Kidney epithelial cell (primary cell): Measurements from ENCODE around the gene FHOD3. TPM values are rescaled to one million over a fixed set of nuclear protein-coding genes. Genes with fewer than 3 reads are reported as not detected.
"Not testable (repeated sequence)": the region's sequence is repeated elsewhere in the genome, so short reads cannot be mapped to it uniquely, and the experiment has no call there.

ENCODE experiments used
- DNase-seq: peaks from one replicate; pipeline ENCODE4 v3.0.0-alpha.2; 2010; ENCODE audit warnings: low read depth
- H3K27me3 ChIP-seq: 2 replicates; pipeline ENCODE4 v1.6.0; 2011; ENCODE audit warnings: low read length; ENCODE audit not compliant: control insufficient read depth, insufficient read depth
- H3K36me3 ChIP-seq: 2 replicates; pipeline ENCODE4 v1.5.1; 2011; ENCODE audit warnings: low read length; ENCODE audit not compliant: control insufficient read depth, insufficient read depth
- H3K4me3 ChIP-seq: 2 replicates; pipeline ENCODE4 v1.5.1; 2011; ENCODE audit warnings: low read depth, mild to moderate bottlenecking, control low read depth, low read length
- CTCF ChIP-seq: IDR thresholded peaks from 2 replicates; pipeline ENCODE4 v1.5.1; 2011; ENCODE audit warnings: mild to moderate bottlenecking, moderate library complexity, low read length, control low read depth, inconsistent platforms; ENCODE audit not compliant: insufficient read depth, poor library complexity, severe bottlenecking
- total RNA-seq: library from RNA; depleted of rRNA; stranded (reverse); fragments of >200 nt; gene quantifications from 2 replicates; pipeline ENCODE4 v1.2.3, GENCODE V29; 2015

The FHOD3 gene
- total RNA-seq, 1 donor from 2014 or later: 47.2 TPM

GRCh38 chr18:36813101-36813775 lies 515.7 kb downstream of the FHOD3 start:
- no peak overlapping the region for H3K4me3 ChIP-seq
- TF ChIP-seq CTCF: no peak
- DNase-seq: no peak
- no peaks in the 10 kb centered on the region for H3K36me3 ChIP-seq
- no peaks in the 10 kb centered on the region for H3K27me3 ChIP-seq

- H3K27me3 ChIP-seq: no peaks in the 10 kb centered on the region
- no peak for TF ChIP-seq CTCF
- DNase-seq: no peak
- H3K4me3 ChIP-seq: no peak overlapping the region
- H3K36me3 ChIP-seq: no peaks in the 10 kb centered on the region
These were observed 516.3 kb downstream of the FHOD3 start for GRCh38 chr18:36813824-36814223.

- Histone ChIP-seq H3K27me3 (no peaks in the 10 kb centered on the region), H3K4me3 (no peak overlapping the region), H3K36me3 (no peaks in the 10 kb centered on the region)
- DNase-seq: no peak
- no peak for TF ChIP-seq CTCF
These were observed 517.5 kb downstream of the FHOD3 start for GRCh38 chr18:36814994-36815393.

GRCh38 chr18:36816096-36816495 lies 518.6 kb downstream of the FHOD3 start:
- not testable (repeated sequence) for H3K4me3 ChIP-seq, H3K36me3 ChIP-seq, H3K27me3 ChIP-seq, DNase-seq

- no peak overlapping the region for H3K4me3 ChIP-seq
- H3K27me3 ChIP-seq: no peaks in the 10 kb centered on the region
- DNase-seq: no peak
- TF ChIP-seq CTCF: no peak
- no peaks in the 10 kb centered on the region for H3K36me3 ChIP-seq
These were observed 519.5 kb downstream of the FHOD3 start for GRCh38 chr18:36817039-36817438.

- no peak for DNase-seq
- peaks cover 2% of the 10 kb centered on the region for H3K36me3 ChIP-seq
These were observed 521.1 kb downstream of the FHOD3 start for GRCh38 chr18:36818652-36819051.

More at GRCh38 chr18:36818652-36819051, 521.1 kb downstream of the FHOD3 start:
- TF ChIP-seq CTCF: no peak
- H3K4me3 ChIP-seq: no peak overlapping the region
- H3K27me3 ChIP-seq: no peaks in the 10 kb centered on the region
